Tibial nerve (tissue), 4 donors: ENCODE measurements around the gene SCARF1. TPM values are rescaled to one million over a fixed set of nuclear protein-coding genes. Genes with fewer than 3 reads are reported as not detected.

Experiments
- DNase-seq, 2 donors: peaks; one replicate each; pipeline ENCODE4 v3.0.0-alpha.2; 2019; ENCODE audit warnings: low spot score in 2 of 2
- H3K27ac ChIP-seq, 4 donors: fragments of 200-600 bp; sonication (generic) in 3 of 4; one replicate each; pipeline ENCODE4 v1.5.1; 2017 to 2019; ENCODE audit warnings: mild to moderate bottlenecking in 1 of 4
- H3K27me3 ChIP-seq, 2 donors: fragments of 200-600 bp; sonication (generic) in 1 of 2; one replicate each; pipeline versions ENCODE4 v1.5.1 to v1.6.0; 2017 to 2019
- H3K36me3 ChIP-seq, 3 donors: fragments of 200-600 bp; sonication (generic); one replicate each; pipeline ENCODE4 v1.5.1; 2018 to 2019
- H3K4me1 ChIP-seq, 4 donors: fragments of 200-600 bp; sonication (generic) in 3 of 4; one replicate each; pipeline ENCODE4 v1.5.1; 2017 to 2019
- H3K4me3 ChIP-seq, 4 donors: fragments of 200-600 bp; sonication (generic) in 3 of 4; one replicate each; pipeline ENCODE4 v1.5.1; 2017 to 2019; ENCODE audit warnings: mild to moderate bottlenecking in 1 of 4, moderate library complexity in 1 of 4
- H3K9me3 ChIP-seq, 4 donors: fragments of 200-600 bp; sonication (generic) in 3 of 4; one replicate each; pipeline ENCODE4 v1.5.1; 2017 to 2019
- CTCF ChIP-seq, 5 experiments: fragments of 200-600 bp in 3 of 5; fragments of 450-650 bp in 2 of 5; sonication (generic) in 3 of 5; IDR thresholded peaks; one replicate each; pipeline ENCODE4 v1.5.1; 2016 to 2019; ENCODE audit warnings: antibody characterized with exemption in 5 of 5, mild to moderate bottlenecking in 3 of 5, moderate library complexity in 2 of 5
- EP300 ChIP-seq, 2 donors: sonication (generic); formaldehyde crosslinking; IDR thresholded peaks; one replicate each; pipeline ENCODE4 v1.6.1; 2017; ENCODE audit warnings: antibody characterized with exemption in 2 of 2, mild to moderate bottlenecking in 1 of 2
- POLR2A ChIP-seq, 2 donors: fragments of 450-650 bp; IDR thresholded peaks; one replicate each; pipeline ENCODE4 v1.6.1; 2017; ENCODE audit warnings: antibody characterized with exemption in 2 of 2, mild to moderate bottlenecking in 2 of 2, moderate library complexity in 2 of 2
- WGBS, 2 donors: methylation state at CpG; one replicate each; pipeline ENCODE4 v1.1.5; 2018; 5-methylcytosine and 5-hydroxymethylcytosine counted together
- small RNA-seq: library from RNA; depleted of rRNA; stranded (forward); fragments of <200 nt; gene quantifications from one replicate; pipeline ENCODE3, GENCODE V24; 2016
- total RNA-seq, 4 donors: library from RNA; depleted of rRNA; stranded (reverse); fragments of >200 nt; gene quantifications; one replicate each; pipeline ENCODE4 v1.1.0, GENCODE V29; 2016

SCARF1 gene
- total RNA-seq, 4 donors from 2014 or later = 7.1 to 30.6 (median 21.7) TPM

- 80 to 86% methylated on average over 33 of the region's 33 CpGs for WGBS, 2 donors
- DNase-seq = no peak
- H3K27ac ChIP-seq = no peak overlapping the region
- H3K27me3 ChIP-seq = no peaks in the 10 kb centered on the region
- no peak overlapping the region for H3K4me3 ChIP-seq
- no peaks in the 10 kb centered on the region for H3K9me3 ChIP-seq
- peaks cover 0 to 80% (median 0%) of the 10 kb centered on the region in 3 donors for H3K36me3 ChIP-seq
- peaks cover 0 to 18% (median 12%) of the 10 kb centered on the region in 4 donors for H3K4me1 ChIP-seq
- TF ChIP-seq CTCF (IDR thresholded peaks at IDR 0.05) = no peak
These were observed 56.5 kb downstream of the SCARF1 start for GRCh38 chr17:1588821-1589585.

GRCh38 chr17:1584167-1584566 lies 61.4 kb downstream of the SCARF1 start:
- Histone ChIP-seq H3K9me3 (no peaks in the 10 kb centered on the region), H3K27ac (no peak overlapping the region), H3K36me3 (peaks cover 0 to 71% (median 0%) of the 10 kb centered on the region in 3 donors), H3K4me1 (peaks cover 0 to 8% (median 0%) of the 10 kb centered on the region in 4 donors), H3K4me3 (no peak overlapping the region), H3K27me3 (no peaks in the 10 kb centered on the region)
- no peak for DNase-seq
- 93 to 95% methylated on average over 14 of the region's 14 CpGs for WGBS, 2 donors
- TF ChIP-seq CTCF (IDR thresholded peaks at IDR 0.05) (no peak), POLR2A (IDR thresholded peaks at IDR 0.05) (no peak), EP300 (IDR thresholded peaks at IDR 0.05) (no peak)

Small RNA genes within 50 kb of the gene (small RNA-seq; reads per million reads assigned to genes)
- gene RN7SL105P = not detected

Other genes with a start within 250 kb of the SCARF1 start
- gene YWHAE, start 245.5 kb downstream of the SCARF1 start, total RNA-seq = 100 to 1,000 TPM; 581 to 765 (median 678) TPM
- 10 to 100 TPM; 65.1 to 72.0 (median 70.0) TPM for gene CRK, start 189.5 kb downstream of the SCARF1 start, total RNA-seq
- 100 to 1,000 TPM; 184 to 305 (median 226) TPM for gene MYO1C, start 153.0 kb downstream of the SCARF1 start, total RNA-seq
- gene INPP5K, start 129.1 kb downstream of the SCARF1 start, total RNA-seq = 100 to 1,000 TPM in 2 of 4 donors, 10 to 100 TPM in 2; 67.9 to 110 (median 95.2) TPM
- gene PITPNA, start 82.9 kb downstream of the SCARF1 start, total RNA-seq = 10 to 100 TPM; 31.0 to 41.5 (median 39.3) TPM
- gene SLC43A2, start 16.9 kb downstream of the SCARF1 start, total RNA-seq = 10 to 100 TPM; 10.3 to 26.1 (median 14.1) TPM
- gene RILP, start 4.1 kb upstream of the SCARF1 start, total RNA-seq = 10 to 100 TPM; 17.6 to 59.1 (median 57.3) TPM
- gene PRPF8, start 39.1 kb upstream of the SCARF1 start, total RNA-seq = 100 to 1,000 TPM; 176 to 235 (median 194) TPM
- gene TLCD2, start 64.6 kb upstream of the SCARF1 start, total RNA-seq = 10 to 100 TPM in 3 of 4 donors, 1 to 10 TPM in 1; 7.5 to 11.8 (median 11.1) TPM
- 100 to 1,000 TPM in 2 of 4 donors, 10 to 100 TPM in 2; 54.4 to 111 (median 92.0) TPM for gene WDR81, start 79.0 kb upstream of the SCARF1 start, total RNA-seq
- gene SERPINF2, start 97.1 kb upstream of the SCARF1 start, total RNA-seq = 10 to 100 TPM in 2 of 4 donors, 1 to 10 TPM in 2; 6.1 to 21.3 (median 11.4) TPM
- gene SERPINF1, start 116.3 kb upstream of the SCARF1 start, total RNA-seq = 1,000 to 10,000 TPM in 1 of 4 donors, 100 to 1,000 TPM in 3; 720 to 2,221 (median 908) TPM
- gene SMYD4, start 184.2 kb upstream of the SCARF1 start, total RNA-seq = 10 to 100 TPM; 15.1 to 19.9 (median 17.5) TPM
- gene RPA1, start 184.3 kb upstream of the SCARF1 start, total RNA-seq = 10 to 100 TPM; 18.0 to 31.0 (median 26.7) TPM